Endodermal cell (in vitro differentiated cells): ENCODE measurements around the gene ARHGAP11A. TPM values are rescaled to one million over a fixed set of nuclear protein-coding genes. Genes with fewer than 3 reads are reported as not detected.
A peak's percentile ranks its signal among the peaks of the same experiment; 100 is the strongest.
"Not testable (repeated sequence)": the region's sequence is repeated elsewhere in the genome, so short reads cannot be mapped to it uniquely, and the experiment has no call there.

Source experiments
- DNase-seq: peaks from one replicate; pipeline ENCODE4 v3.0.0-alpha.2; 2017
- H3K27ac ChIP-seq: 2 replicates; pipeline ENCODE4 v1.5.1; 2013; ENCODE audit warnings: mild to moderate bottlenecking, low read depth, low read length, moderate library complexity
- H3K27me3 ChIP-seq: 2 replicates; pipeline ENCODE4 v1.6.1; 2013; ENCODE audit warnings: mild to moderate bottlenecking, low read length, moderate library complexity; ENCODE audit not compliant: insufficient read depth, control insufficient read depth, poor library complexity, severe bottlenecking
- H3K36me3 ChIP-seq: 2 replicates; pipeline ENCODE4 v1.7.0; 2013; ENCODE audit warnings: mild to moderate bottlenecking, low read length, moderate library complexity; ENCODE audit not compliant: control insufficient read depth, insufficient read depth
- H3K4me1 ChIP-seq: one replicate; pipeline ENCODE4 v1.7.0; 2013; ENCODE audit warnings: low read length; ENCODE audit not compliant: control insufficient read depth, insufficient read depth
- H3K4me3 ChIP-seq: 2 replicates; pipeline ENCODE4 v1.5.1; 2013; ENCODE audit warnings: mild to moderate bottlenecking, low read length, moderate library complexity
- H3K9ac ChIP-seq: 2 replicates; pipeline ENCODE4 v1.6.1; 2013; ENCODE audit warnings: mild to moderate bottlenecking, low read length, moderate library complexity; ENCODE audit not compliant: poor library complexity, severe bottlenecking; ENCODE audit errors: extremely low read depth
- H3K9me3 ChIP-seq: 2 replicates; pipeline ENCODE4 v1.6.1; 2013; ENCODE audit warnings: mild to moderate bottlenecking, low read length, moderate library complexity; ENCODE audit not compliant: control insufficient read depth
- H3K27ac Mint-ChIP-seq: 2 replicates; pipeline ENCODE4 v1.8.0; 2020; ENCODE audit warnings: mixed read lengths
- H3K27me3 Mint-ChIP-seq: 2 replicates; pipeline ENCODE4 v1.8.0; 2021; ENCODE audit warnings: mild to moderate bottlenecking, mixed read lengths; ENCODE audit not compliant: insufficient read depth
- H3K36me3 Mint-ChIP-seq: 2 replicates; pipeline ENCODE4 v1.8.0; 2020; ENCODE audit warnings: low read depth, mixed read lengths
- H3K4me1 Mint-ChIP-seq: 2 replicates; pipeline ENCODE4 v1.8.0; 2020; ENCODE audit warnings: mixed read lengths
- H3K4me3 Mint-ChIP-seq: 2 replicates; pipeline ENCODE4 v1.8.0; 2020; ENCODE audit warnings: mild to moderate bottlenecking, moderate library complexity, mixed read lengths
- H3K9me3 Mint-ChIP-seq: 2 replicates; pipeline ENCODE4 v1.8.0; 2020; ENCODE audit warnings: mild to moderate bottlenecking, mixed read lengths
- WGBS, 2 experiments: methylation state at CpG; one replicate each; pipeline versions ENCODE4 v1.1.5 to v1.1.7; 2013; ENCODE audit warnings: missing lambda C conversion rate in 2 of 2, mixed read lengths in 1 of 2; ENCODE audit not compliant: insufficient coverage in 1 of 2, insufficient read length in 1 of 2; 5-methylcytosine and 5-hydroxymethylcytosine counted together
- total RNA-seq, 2 donors: library from RNA; stranded (reverse); fragmentation: NEBNext Ultra II Directional in 1 of 2; extraction: Animal tissue kit (Norgen Biotek cat#: 25700) in 1 of 2; gene quantifications; 2 replicates in 1 of 2; 3 replicates in 1 of 2; pipeline ENCODE4 v1.2.1, GENCODE V29; 2021
- TF ChIP-seq, protein P1 (sequence below): fragments of 200-600 bp; sonication (generic); conservative IDR thresholded peaks from 2 replicates; pipeline ENCODE4 v1.5.0; 2021; ENCODE audit warnings: antibody characterized with exemption, mild to moderate bottlenecking

ARHGAP11A gene
- total RNA-seq, 2 donors from 2014 or later, result 61.0 to 107 TPM

DNA sequence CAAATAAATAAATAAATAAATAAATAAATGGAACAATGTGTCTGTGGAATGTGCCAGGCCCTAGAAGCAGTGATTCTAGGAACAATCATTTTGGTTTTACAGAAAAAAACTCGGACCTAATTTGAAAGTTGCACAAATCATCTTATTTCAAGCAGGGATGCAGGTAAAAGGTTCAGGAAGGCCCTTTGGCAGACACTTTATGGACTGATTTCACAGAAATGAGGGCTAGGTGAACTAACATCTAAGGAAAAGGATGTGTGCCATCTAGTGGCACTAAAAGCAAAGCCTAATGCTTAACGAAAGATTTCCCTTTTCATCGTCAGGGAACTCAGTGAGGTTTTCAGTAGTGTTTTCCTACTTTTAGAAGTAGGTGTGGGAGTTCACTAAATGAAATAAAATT lies 4.6 kb upstream of the ARHGAP11A start:
- H3K36me3 Mint-ChIP-seq, H3K9ac ChIP-seq, H3K27ac Mint-ChIP-seq, H3K4me3 ChIP-seq, H3K9me3 ChIP-seq, H3K4me1 Mint-ChIP-seq, H3K4me1 ChIP-seq, H3K9me3 Mint-ChIP-seq, H3K4me3 Mint-ChIP-seq, H3K27me3 ChIP-seq, H3K27me3 Mint-ChIP-seq, H3K36me3 ChIP-seq, H3K27ac ChIP-seq: not testable (repeated sequence)
- WGBS, 2 experiments, result 0% methylated on average over 1 of the region's 3 CpGs; no CpG with 5 or more reads in 1 of the 2 experiments
- DNase-seq, result peak; percentile 39
- TF ChIP-seq, protein P1, sequence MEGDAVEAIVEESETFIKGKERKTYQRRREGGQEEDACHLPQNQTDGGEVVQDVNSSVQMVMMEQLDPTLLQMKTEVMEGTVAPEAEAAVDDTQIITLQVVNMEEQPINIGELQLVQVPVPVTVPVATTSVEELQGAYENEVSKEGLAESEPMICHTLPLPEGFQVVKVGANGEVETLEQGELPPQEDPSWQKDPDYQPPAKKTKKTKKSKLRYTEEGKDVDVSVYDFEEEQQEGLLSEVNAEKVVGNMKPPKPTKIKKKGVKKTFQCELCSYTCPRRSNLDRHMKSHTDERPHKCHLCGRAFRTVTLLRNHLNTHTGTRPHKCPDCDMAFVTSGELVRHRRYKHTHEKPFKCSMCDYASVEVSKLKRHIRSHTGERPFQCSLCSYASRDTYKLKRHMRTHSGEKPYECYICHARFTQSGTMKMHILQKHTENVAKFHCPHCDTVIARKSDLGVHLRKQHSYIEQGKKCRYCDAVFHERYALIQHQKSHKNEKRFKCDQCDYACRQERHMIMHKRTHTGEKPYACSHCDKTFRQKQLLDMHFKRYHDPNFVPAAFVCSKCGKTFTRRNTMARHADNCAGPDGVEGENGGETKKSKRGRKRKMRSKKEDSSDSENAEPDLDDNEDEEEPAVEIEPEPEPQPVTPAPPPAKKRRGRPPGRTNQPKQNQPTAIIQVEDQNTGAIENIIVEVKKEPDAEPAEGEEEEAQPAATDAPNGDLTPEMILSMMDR, result peak; percentile 62

DNA sequence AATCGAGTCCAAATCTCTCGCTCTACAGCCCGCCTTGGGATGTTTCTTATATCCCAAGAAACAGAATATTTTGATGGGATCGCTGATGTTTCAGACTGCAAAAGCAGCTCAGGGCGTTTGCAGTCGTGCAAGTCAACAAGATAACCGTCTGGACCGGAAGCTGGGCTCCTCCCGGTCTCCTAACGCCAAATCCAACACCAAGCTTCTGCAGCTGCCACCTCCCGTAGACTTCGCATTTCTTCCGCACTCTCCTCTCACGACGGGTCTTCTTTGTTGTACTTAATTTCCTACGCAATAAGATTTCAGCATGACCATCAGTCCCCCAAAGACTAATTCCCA lies 623 bp upstream of the ARHGAP11A start:
- not testable (repeated sequence) for H3K27me3 ChIP-seq, H3K36me3 Mint-ChIP-seq, H3K4me1 Mint-ChIP-seq, DNase-seq, H3K9me3 Mint-ChIP-seq, H3K27me3 Mint-ChIP-seq, H3K27ac Mint-ChIP-seq, H3K4me1 ChIP-seq, H3K9me3 ChIP-seq, H3K36me3 ChIP-seq
- H3K4me3 Mint-ChIP-seq, result peak overlapping the region; percentile 99
- H3K4me3 ChIP-seq, result peak overlapping the region; percentile 85
- 0% methylated on average over 8 of the region's 16 CpGs; no CpG with 5 or more reads in 1 of the 2 experiments for WGBS, 2 experiments
- peak overlapping the region; percentile 66 for H3K27ac ChIP-seq
- H3K9ac ChIP-seq, result peak overlapping the region; percentile 44

DNA sequence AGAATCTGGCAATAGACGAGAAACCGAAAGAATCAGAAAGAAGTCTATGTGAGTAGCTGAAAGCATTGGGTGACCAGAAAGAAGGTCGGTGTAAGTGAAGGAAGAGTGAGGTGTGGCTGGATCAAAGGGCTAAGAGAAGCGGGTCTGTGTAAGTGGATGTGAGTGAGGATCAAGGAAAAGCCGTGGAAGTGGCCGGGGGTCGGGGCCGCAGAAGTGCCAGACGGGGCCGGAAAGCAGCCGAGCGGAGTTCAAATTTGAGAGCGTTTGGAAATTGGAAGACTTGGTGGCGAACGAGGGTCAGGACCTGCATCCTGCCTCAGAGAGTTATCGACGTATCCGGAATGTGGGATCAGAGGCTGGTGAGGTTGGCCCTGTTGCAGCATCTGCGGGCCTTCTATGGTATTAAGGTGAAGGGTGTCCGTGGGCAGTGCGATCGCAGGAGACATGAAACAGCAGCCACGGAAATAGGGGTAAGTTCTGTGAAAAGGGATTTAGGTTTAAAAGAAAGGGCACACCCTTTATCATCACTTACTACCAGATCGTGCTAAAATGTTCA lies 645 bp downstream of the ARHGAP11A start:
- H3K27ac Mint-ChIP-seq, result peak overlapping the region; percentile 98
- not testable (repeated sequence) for H3K4me1 ChIP-seq, H3K9me3 Mint-ChIP-seq, H3K27me3 Mint-ChIP-seq, H3K36me3 ChIP-seq, H3K9me3 ChIP-seq, H3K27me3 ChIP-seq, H3K4me1 Mint-ChIP-seq, H3K27ac ChIP-seq, H3K36me3 Mint-ChIP-seq
- Histone ChIP-seq H3K4me3 (peak overlapping the region; percentile 85), H3K9ac (peak overlapping the region; percentile 44)
- WGBS, 2 experiments, result 0 to 2% methylated on average over 2 to 9 of the region's 24 CpGs
- DNase-seq, result peak; percentile 49
- H3K4me3 Mint-ChIP-seq, result peak overlapping the region; percentile 99

DNA sequence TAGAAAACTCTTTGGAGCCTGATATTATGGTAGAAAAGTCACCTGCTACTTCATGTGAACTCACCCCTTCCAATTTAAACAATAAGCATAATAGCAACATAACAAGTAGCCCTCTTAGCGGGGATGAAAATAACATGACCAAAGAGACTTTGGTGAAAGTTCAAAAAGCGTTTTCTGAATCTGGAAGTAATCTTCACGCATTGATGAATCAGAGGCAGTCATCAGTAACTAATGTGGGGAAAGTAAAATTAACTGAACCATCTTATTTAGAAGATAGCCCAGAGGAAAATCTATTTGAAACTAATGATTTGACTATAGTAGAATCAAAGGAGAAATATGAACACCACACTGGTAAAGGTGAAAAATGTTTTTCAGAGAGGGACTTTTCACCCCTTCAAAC lies 21.1 kb downstream of the ARHGAP11A start:
- Histone ChIP-seq H3K9me3 (no peaks in the 10 kb centered on the region), H3K36me3 (peaks cover 75% of the 10 kb centered on the region), H3K4me3 (no peak overlapping the region), H3K27ac (no peak overlapping the region), H3K27me3 (no peaks in the 10 kb centered on the region), H3K9ac (no peak overlapping the region), H3K4me1 (no peaks in the 10 kb centered on the region)
- WGBS, 2 experiments, result 83 to 97% methylated on average over 2 to 3 of the region's 3 CpGs
- H3K27me3 Mint-ChIP-seq, result no peaks in the 10 kb centered on the region
- H3K27ac Mint-ChIP-seq, result no peak overlapping the region
- peaks cover 4% of the 10 kb centered on the region for H3K4me1 Mint-ChIP-seq
- H3K4me3 Mint-ChIP-seq, result no peak overlapping the region
- no peaks in the 10 kb centered on the region for H3K9me3 Mint-ChIP-seq
- TF ChIP-seq, protein P1, result no peak
- peaks cover 46% of the 10 kb centered on the region for H3K36me3 Mint-ChIP-seq
- DNase-seq, result no peak
